HL-60 (cell line): ENCODE results near the gene CTF1.

Experiments used
- CTCF ChIP-seq: IDR thresholded peaks from one replicate; pipeline ENCODE4 v1.5.1; 2011; ENCODE audit warnings: low read length, control low read depth, inconsistent platforms; ENCODE audit not compliant: insufficient read depth
- POLR2AphosphoS5 ChIP-seq: IDR thresholded peaks from 2 replicates; pipeline ENCODE4 v1.6.1; 2012; ENCODE audit warnings: low read depth

DNA sequence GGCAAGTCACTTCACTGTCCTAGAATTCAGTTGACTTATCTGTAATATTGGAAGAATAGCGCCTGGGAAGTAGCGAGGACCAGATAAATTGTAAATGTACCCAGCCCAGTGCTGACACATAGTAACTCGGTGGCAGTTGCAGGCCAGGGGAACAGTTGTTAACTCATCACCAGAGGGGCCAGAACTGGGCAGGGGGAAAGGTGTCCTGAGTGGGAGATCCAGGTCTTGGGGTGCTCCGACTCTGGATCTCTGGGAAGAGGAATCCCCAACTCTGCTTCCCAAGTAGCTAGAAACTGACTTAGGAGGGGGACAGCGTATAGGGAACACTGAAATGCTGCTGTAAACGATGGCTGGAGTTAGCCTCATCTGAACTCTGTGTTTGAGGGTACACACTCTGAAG lies 25.5 kb upstream of the CTF1 start:
- TF ChIP-seq CTCF (no peak), POLR2AphosphoS5 (no peak)
